Right lobe of liver (tissue), 6 donors: Measurements from ENCODE around the gene JCAD. TPM values are rescaled to one million over a fixed set of nuclear protein-coding genes. Genes with fewer than 3 reads are reported as not detected.

Source experiments
- ATAC-seq, 4 donors: fragments of 200-7000 bp; cut with Tn5 transposase; one replicate each; pipeline ENCODE4 v1.9.1; 2020; ENCODE audit warnings: mild to moderate bottlenecking in 4 of 4, moderate library complexity in 4 of 4
- DNase-seq, 3 donors: peaks; one replicate each; pipeline ENCODE4 v3.0.0-alpha.2; 2020
- H3K27ac ChIP-seq, 3 donors: fragments of 200-600 bp; one replicate each; pipeline ENCODE4 v1.8.0; 2022
- H3K27me3 ChIP-seq, 2 donors: fragments of 200-600 bp; one replicate each; pipeline ENCODE4 v1.8.0; 2022
- H3K36me3 ChIP-seq, 4 donors: fragments of 200-600 bp; sonication (generic) in 1 of 4; one replicate each; pipeline versions ENCODE4 v1.5.1 to v1.8.0; 2017 to 2022; ENCODE audit warnings: control low read depth in 1 of 4
- H3K4me1 ChIP-seq, 4 donors: fragments of 200-600 bp; sonication (generic) in 1 of 4; one replicate each; pipeline versions ENCODE4 v1.5.1 to v1.8.0; 2017 to 2022; ENCODE audit warnings: control low read depth in 1 of 4
- H3K4me3 ChIP-seq, 3 donors: fragments of 200-600 bp; one replicate each; pipeline ENCODE4 v1.8.0; 2022
- H3K9me3 ChIP-seq, 4 donors: fragments of 200-600 bp; sonication (generic) in 1 of 4; one replicate each; pipeline versions ENCODE4 v1.5.1 to v1.8.0; 2017 to 2022; ENCODE audit warnings: control low read depth in 1 of 4
- CTCF ChIP-seq, 4 donors: fragments of 200-600 bp in 3 of 4; fragments of 450-650 bp in 1 of 4; IDR thresholded peaks; one replicate each; pipeline versions ENCODE4 v1.5.1 to v1.8.0; 2016 to 2022; ENCODE audit warnings: antibody characterized with exemption in 4 of 4, mild to moderate bottlenecking in 2 of 4
- POLR2A ChIP-seq: fragments of 450-650 bp; IDR thresholded peaks from one replicate; pipeline ENCODE4 v1.6.1; 2017; ENCODE audit warnings: antibody characterized with exemption, mild to moderate bottlenecking
- WGBS: methylation state at CpG from one replicate; pipeline ENCODE4 v1.1.6; 2018; ENCODE audit warnings: low coverage, low lambda C conversion rate; ENCODE audit not compliant: insufficient coverage; ENCODE audit errors: missing lambda C conversion rate; 5-methylcytosine and 5-hydroxymethylcytosine counted together
- intact Hi-C, 2 donors: fragments of 100-400 bp; cut with DNase I; formaldehyde crosslinking; loops; one replicate each; pipeline versions ENCODE4 v1.11.2 to v1.14.1; 2022
- total RNA-seq, 6 experiments: library from RNA; depleted of rRNA in 2 of 6; stranded (reverse); fragments of >200 nt in 2 of 6; fragmentation: NEBNext Ultra II Directional in 3 of 6; extraction: Animal tissue kit (Norgen Biotek cat#: 25700) in 3 of 6; gene quantifications; one replicate each; pipeline versions ENCODE4 v1.1.0 to v1.2.4, GENCODE V29; 2016 to 2023
- donor health status: DM: no; HTN: yes; CAD: no.
- donor health status: DM: no; HTN: no; CAD: no.
- donor health status: DM: no; HTN: no; CAD: no.
- donor health status: DM: no; HTN: yes; CAD: no.
- donor health status: DM: no; HTN: yes; CAD: no.

The JCAD gene
- total RNA-seq, 6 experiments from 2014 or later: 1.4 to 3.7 (median 2.0) TPM

- 71% methylated on average over 3 of the region's 3 CpGs for WGBS
- intact Hi-C loops: no loop called here
- no peaks in the 10 kb centered on the region for H3K9me3 ChIP-seq
- no peaks in the 10 kb centered on the region for H3K4me1 ChIP-seq
- H3K27me3 ChIP-seq: no peaks in the 10 kb centered on the region
- H3K27ac ChIP-seq: no peak overlapping the region
- no peak overlapping the region for H3K4me3 ChIP-seq
- TF ChIP-seq CTCF (IDR thresholded peaks at IDR 0.05) (no peak), POLR2A (no peak)
- no peaks in the 10 kb centered on the region for H3K36me3 ChIP-seq
- ATAC-seq (no peak), DNase-seq (no peak)
These were observed 90.8 kb downstream of the JCAD start for GRCh38 chr10:29968585-29968984.

GRCh38 chr10:29966269-29966668 lies 93.1 kb downstream of the JCAD start:
- Histone ChIP-seq H3K27ac (no peak overlapping the region), H3K4me3 (no peak overlapping the region), H3K4me1 (no peaks in the 10 kb centered on the region), H3K9me3 (no peaks in the 10 kb centered on the region), H3K36me3 (no peaks in the 10 kb centered on the region), H3K27me3 (no peaks in the 10 kb centered on the region)
- TF ChIP-seq POLR2A: no peak
- no peak for TF ChIP-seq CTCF (IDR thresholded peaks at IDR 0.05)
- DNase-seq: no peak
- ATAC-seq: no peak
- WGBS: 88% methylated on average over 4 of the region's 4 CpGs
- intact Hi-C loops: no loop called here
